Immature natural killer cell (primary cell): Measurements from ENCODE around the gene NPM3. TPM values are rescaled to one million over a fixed set of nuclear protein-coding genes. Genes with fewer than 3 reads are reported as not detected.

ENCODE experiments used
- DNase-seq, 3 donors: peaks; one replicate each; pipeline ENCODE4 v3.0.0; 2022; ENCODE audit warnings: mixed read lengths in 1 of 3
- H3K27ac Mint-ChIP-seq, 6 donors: one replicate each; pipeline ENCODE4 v1.8.0; 2020; ENCODE audit warnings: mixed read lengths in 6 of 6, mild to moderate bottlenecking in 5 of 6, inconsistent platforms in 4 of 6, moderate library complexity in 3 of 6
- H3K27me3 Mint-ChIP-seq, 3 donors: one replicate each; pipeline ENCODE4 v1.8.0; 2020 to 2021; ENCODE audit warnings: low read depth in 3 of 3, mild to moderate bottlenecking in 3 of 3, mixed read lengths in 3 of 3, moderate library complexity in 3 of 3, inconsistent platforms in 1 of 3
- H3K36me3 Mint-ChIP-seq, 3 donors: one replicate each; pipeline ENCODE4 v1.8.0; 2020; ENCODE audit warnings: mixed read lengths in 3 of 3, inconsistent platforms in 2 of 3, mild to moderate bottlenecking in 2 of 3
- H3K4me1 Mint-ChIP-seq, 2 donors: one replicate each; pipeline ENCODE4 v1.8.0; 2020; ENCODE audit warnings: inconsistent platforms in 2 of 2, mild to moderate bottlenecking in 2 of 2, mixed read lengths in 2 of 2, moderate library complexity in 1 of 2
- H3K4me3 Mint-ChIP-seq, 5 donors: one replicate each; pipeline ENCODE4 v1.8.0; 2020; ENCODE audit warnings: mild to moderate bottlenecking in 5 of 5, mixed read lengths in 5 of 5, inconsistent platforms in 3 of 5, moderate library complexity in 3 of 5
- H3K9me3 Mint-ChIP-seq, 6 donors: one replicate each; pipeline ENCODE4 v1.8.0; 2020; ENCODE audit warnings: mild to moderate bottlenecking in 6 of 6, mixed read lengths in 6 of 6, inconsistent platforms in 4 of 6, moderate library complexity in 3 of 6
- polyA plus RNA-seq, 3 donors: library from polyadenylated mRNA; unstranded; fragments of 300-500 nt; fragmentation: Illumina TruSeq; gene quantifications; one replicate each; pipeline ENCODE4 v1.2.3, GENCODE V29; 2021

The NPM3 gene
- polyA plus RNA-seq, 3 donors from 2014 or later = 1.5 to 8.8 (median 4.7) TPM

- Mint-ChIP-seq H3K27ac (no peak overlapping the region), H3K4me1 (no peaks in the 10 kb centered on the region), H3K27me3 (peaks cover 0 to 9% (median 1%) of the 10 kb centered on the region in 3 donors), H3K36me3 (peaks cover 0 to 4% (median 0%) of the 10 kb centered on the region in 3 donors), H3K4me3 (no peak overlapping the region), H3K9me3 (peaks cover 0 to 2% (median 0%) of the 10 kb centered on the region in 6 donors)
- no peak for DNase-seq
These were observed 34.8 kb downstream of the NPM3 start for GRCh38 chr10:101748496-101748895.

GRCh38 chr10:101745074-101745696, 38.1 kb downstream of the NPM3 start:
- Mint-ChIP-seq H3K4me3 (no peak overlapping the region), H3K27ac (no peak overlapping the region), H3K27me3 (peaks cover 3 to 6% (median 4%) of the 10 kb centered on the region in 3 donors), H3K4me1 (no peaks in the 10 kb centered on the region), H3K9me3 (no peaks in the 10 kb centered on the region), H3K36me3 (no peaks in the 10 kb centered on the region)
- DNase-seq = no peak

GRCh38 chr10:101744267-101744666, 39.0 kb downstream of the NPM3 start:
- H3K9me3 Mint-ChIP-seq = no peaks in the 10 kb centered on the region

GRCh38 chr10:101741938-101742337, 41.3 kb downstream of the NPM3 start:
- no peaks in the 10 kb centered on the region for H3K36me3 Mint-ChIP-seq
- DNase-seq = no peak
- H3K9me3 Mint-ChIP-seq = no peaks in the 10 kb centered on the region
- no peak overlapping the region for H3K4me3 Mint-ChIP-seq
- no peak overlapping the region for H3K27ac Mint-ChIP-seq
- peaks cover 4 to 6% (median 4%) of the 10 kb centered on the region in 3 donors for H3K27me3 Mint-ChIP-seq
- H3K4me1 Mint-ChIP-seq = no peaks in the 10 kb centered on the region

More at GRCh38 chr10:101744267-101744666, 39.0 kb downstream of the NPM3 start:
- Mint-ChIP-seq H3K4me1 (no peaks in the 10 kb centered on the region), H3K27ac (no peak overlapping the region), H3K36me3 (no peaks in the 10 kb centered on the region), H3K27me3 (peaks cover 4 to 6% (median 5%) of the 10 kb centered on the region in 3 donors), H3K4me3 (no peak overlapping the region)
- DNase-seq = no peak

GRCh38 chr10:101736666-101737065, 46.6 kb downstream of the NPM3 start:
- H3K36me3 Mint-ChIP-seq = no peaks in the 10 kb centered on the region
- H3K4me3 Mint-ChIP-seq = no peak overlapping the region
- no peaks in the 10 kb centered on the region for H3K9me3 Mint-ChIP-seq
- H3K4me1 Mint-ChIP-seq = no peaks in the 10 kb centered on the region
- no peak overlapping the region for H3K27ac Mint-ChIP-seq
- peaks cover 4 to 10% (median 6%) of the 10 kb centered on the region in 3 donors for H3K27me3 Mint-ChIP-seq
- no peak for DNase-seq

- no peak for DNase-seq
- H3K4me1 Mint-ChIP-seq = no peaks in the 10 kb centered on the region
- peaks cover 1 to 6% (median 2%) of the 10 kb centered on the region in 3 donors for H3K27me3 Mint-ChIP-seq
- no peak overlapping the region for H3K4me3 Mint-ChIP-seq
- H3K27ac Mint-ChIP-seq = no peak overlapping the region
- H3K9me3 Mint-ChIP-seq = no peaks in the 10 kb centered on the region
- H3K36me3 Mint-ChIP-seq = no peaks in the 10 kb centered on the region
These were observed 51.1 kb downstream of the NPM3 start for GRCh38 chr10:101732096-101732495.

Other genes with a start within 250 kb of the NPM3 start
- 10 to 100 TPM; 11.7 to 15.5 (median 12.2) TPM for gene POLL, start 195.2 kb downstream of the NPM3 start, polyA plus RNA-seq
- 1 to 10 TPM in 2 of 3 donors, not detected in 1; 2.1 to 2.8 TPM for gene DPCD, start 195.1 kb downstream of the NPM3 start, polyA plus RNA-seq
- gene FBXW4, start 88.3 kb downstream of the NPM3 start, polyA plus RNA-seq = 1 to 10 TPM; 3.8 to 9.7 (median 6.1) TPM
- gene FGF8, start 7.3 kb downstream of the NPM3 start, polyA plus RNA-seq = not detected
- 10 to 100 TPM; 32.0 to 57.0 (median 46.6) TPM for gene OGA, start 35.0 kb upstream of the NPM3 start, polyA plus RNA-seq
- gene KCNIP2, start 60.4 kb upstream of the NPM3 start, polyA plus RNA-seq = not detected